A549 (cell line): ENCODE measurements around the gene PRR23E.

Experiments used
- BCL3 ChIP-seq: fragments of >200 bp; sonication (Bioruptor Twin); formaldehyde crosslinking; IDR thresholded peaks from 3 replicates; pipeline ENCODE4 v1.6.1; 2016
- CEBPB ChIP-seq, 2 experiments: fragments of >200 bp in 1 of 2; sonication (Bioruptor Twin) in 1 of 2; formaldehyde crosslinking in 1 of 2; IDR thresholded peaks; 2 replicates each; pipeline ENCODE4 v1.6.1; 2012 to 2016
- CHD2 ChIP-seq: fragments of 150-350 bp; IDR thresholded peaks from 2 replicates; pipeline ENCODE4 v1.6.1; 2014; ENCODE audit warnings: low read length; ENCODE audit not compliant: partially characterized antibody
- CTCF ChIP-seq: fragments of >200 bp; sonication (Bioruptor Twin); formaldehyde crosslinking; IDR thresholded peaks from 3 replicates; pipeline ENCODE4 v1.5.1; 2016
- EP300 ChIP-seq, 2 experiments: fragments of >200 bp; sonication (Bioruptor Twin); formaldehyde crosslinking; IDR thresholded peaks; 2 replicates in 1 of 2; 3 replicates in 1 of 2; pipeline ENCODE4 v1.6.1; 2016 to 2017
- JUNB ChIP-seq: fragments of >200 bp; sonication (Bioruptor Twin); formaldehyde crosslinking; IDR thresholded peaks from 2 replicates; pipeline ENCODE4 v1.6.1; 2016
- MYC ChIP-seq: IDR thresholded peaks from 2 replicates; pipeline ENCODE4 v1.6.1; 2012; ENCODE audit warnings: mild to moderate bottlenecking, inconsistent platforms, low read length, improper control_type of control experiment, borderline replicate concordance
- POLR2A ChIP-seq: IDR thresholded peaks from 2 replicates; pipeline ENCODE4 v1.6.1; 2012; ENCODE audit warnings: mild to moderate bottlenecking, low read length
- REST ChIP-seq: fragments of 200-600 bp; sonication (generic); IDR thresholded peaks from 2 replicates; pipeline ENCODE4 v1.6.1; 2016; ENCODE audit warnings: antibody characterized with exemption, mild to moderate bottlenecking, moderate library complexity
- RFX5 ChIP-seq: fragments of 450-650 bp; IDR thresholded peaks from 2 replicates; pipeline ENCODE4 v1.7.1; 2014; ENCODE audit warnings: antibody characterized with exemption, mild to moderate bottlenecking, moderate library complexity
- ZNF302 ChIP-seq: fragments of 250-450 bp; sonication (Bioruptor Pico); IDR thresholded peaks from 2 replicates; pipeline ENCODE4 v1.9.0; 2021; ENCODE audit warnings: inconsistent platforms, mild to moderate bottlenecking, moderate library complexity

GRCh38 chr3:127210654-127210943 is 17.7 kb downstream of the PRR23E start:
- no peak for TF ChIP-seq CHD2
- TF ChIP-seq CTCF: no peak
- TF ChIP-seq BCL3: no peak
- TF ChIP-seq ZNF302 (CRISPR knock-in tag): no peak
- no peak for TF ChIP-seq CEBPB (IDR thresholded peaks at IDR 0.05)
- no peak for TF ChIP-seq JUNB
- TF ChIP-seq EP300 (IDR thresholded peaks at IDR 0.05): no peak
- TF ChIP-seq POLR2A: no peak
- no peak for TF ChIP-seq RFX5
- no peak for TF ChIP-seq REST
- TF ChIP-seq MYC: no peak
